BJ (cell line): Measurements from ENCODE around the gene MYO10. TPM values are rescaled to one million over a fixed set of nuclear protein-coding genes. Genes with fewer than 3 reads are reported as not detected.

Source experiments
- CTCF ChIA-PET: fragments of 350-600 bp; formaldehyde crosslinking; extraction: SDS; loops from one replicate; lab custom pipeline; 2021; ENCODE audit warnings: antibody characterized with exemption, inconsistent platforms; lab: Yijun Ruan, JAX
- POLR2A ChIA-PET: fragments of 300-600 bp; sonication (Branson Sonifier 250); formaldehyde crosslinking; extraction: SDS; loops from one replicate; lab custom pipeline; 2021; ENCODE audit warnings: antibody characterized with exemption; lab: Charles Lee
- DNase-seq: peaks from one replicate; pipeline ENCODE4 v3.0.0-alpha.2; 2011; ENCODE audit warnings: low read depth
- H3K27me3 ChIP-seq: 2 replicates; pipeline ENCODE4 v1.6.0; 2011; ENCODE audit warnings: low read length; ENCODE audit not compliant: control insufficient read depth, insufficient read depth
- H3K36me3 ChIP-seq: 2 replicates; pipeline ENCODE4 v1.5.1; 2011; ENCODE audit warnings: low read length; ENCODE audit not compliant: control insufficient read depth, insufficient read depth
- H3K4me3 ChIP-seq: 2 replicates; pipeline ENCODE4 v1.5.1; 2011; ENCODE audit warnings: low read depth, mild to moderate bottlenecking, control low read depth, low read length
- polyA plus RNA-seq: library from polyadenylated mRNA; depleted of rRNA; stranded (reverse); fragments of >200 nt; gene quantifications from 2 replicates; pipeline ENCODE4 v1.2.3, GENCODE V29; 2011
- TF ChIP-seq, protein P1 (sequence below): IDR thresholded peaks from 2 replicates; pipeline ENCODE4 v1.5.1; 2011; ENCODE audit warnings: low read depth, mild to moderate bottlenecking, control low read depth, inconsistent platforms, low read length, moderate library complexity; ENCODE audit not compliant: insufficient read depth

The MYO10 gene
- polyA plus RNA-seq, 1 experiment = 17.1 TPM

DNA sequence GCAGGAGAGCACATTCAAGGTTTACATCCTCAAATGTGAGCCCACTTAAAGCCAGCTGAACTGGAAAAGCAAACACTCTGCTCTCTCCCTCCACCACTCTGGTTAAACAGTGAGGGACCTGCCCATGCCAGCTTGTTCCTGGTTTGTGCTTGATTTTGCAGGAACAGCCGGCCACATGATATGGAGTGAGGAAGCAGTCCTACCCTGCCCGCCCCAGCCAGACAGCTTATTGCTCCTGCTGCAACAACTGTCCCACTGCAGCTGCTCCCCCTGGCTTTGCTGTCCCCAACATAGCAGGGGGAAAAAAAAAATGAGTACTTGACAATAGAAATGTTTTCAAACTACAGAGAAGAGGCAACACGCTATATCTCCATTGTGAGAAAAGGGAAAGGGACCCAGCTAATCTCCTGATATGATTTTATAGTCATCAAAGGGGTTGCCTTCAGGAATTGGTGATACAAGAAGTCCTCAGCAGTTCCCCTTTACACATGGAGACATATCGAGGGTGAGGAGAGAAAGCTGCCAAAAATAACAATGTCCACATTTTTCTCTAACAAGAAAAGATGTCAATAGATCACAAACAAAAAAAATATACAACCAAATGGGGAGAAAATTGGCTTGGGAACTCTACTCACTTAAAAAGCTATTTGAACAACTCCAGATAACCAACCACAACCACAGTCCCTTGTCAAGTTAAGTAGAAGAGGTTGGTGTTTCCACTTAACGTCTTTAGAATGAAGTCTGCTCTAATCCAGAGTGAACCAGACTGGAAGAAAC is 4.6 kb downstream of the MYO10 start:
- TF ChIP-seq, protein P1, sequence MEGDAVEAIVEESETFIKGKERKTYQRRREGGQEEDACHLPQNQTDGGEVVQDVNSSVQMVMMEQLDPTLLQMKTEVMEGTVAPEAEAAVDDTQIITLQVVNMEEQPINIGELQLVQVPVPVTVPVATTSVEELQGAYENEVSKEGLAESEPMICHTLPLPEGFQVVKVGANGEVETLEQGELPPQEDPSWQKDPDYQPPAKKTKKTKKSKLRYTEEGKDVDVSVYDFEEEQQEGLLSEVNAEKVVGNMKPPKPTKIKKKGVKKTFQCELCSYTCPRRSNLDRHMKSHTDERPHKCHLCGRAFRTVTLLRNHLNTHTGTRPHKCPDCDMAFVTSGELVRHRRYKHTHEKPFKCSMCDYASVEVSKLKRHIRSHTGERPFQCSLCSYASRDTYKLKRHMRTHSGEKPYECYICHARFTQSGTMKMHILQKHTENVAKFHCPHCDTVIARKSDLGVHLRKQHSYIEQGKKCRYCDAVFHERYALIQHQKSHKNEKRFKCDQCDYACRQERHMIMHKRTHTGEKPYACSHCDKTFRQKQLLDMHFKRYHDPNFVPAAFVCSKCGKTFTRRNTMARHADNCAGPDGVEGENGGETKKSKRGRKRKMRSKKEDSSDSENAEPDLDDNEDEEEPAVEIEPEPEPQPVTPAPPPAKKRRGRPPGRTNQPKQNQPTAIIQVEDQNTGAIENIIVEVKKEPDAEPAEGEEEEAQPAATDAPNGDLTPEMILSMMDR = no peak
- POLR2A ChIA-PET = no interaction called here
- peaks cover 1% of the 10 kb centered on the region; the same call in 1 of the 2 replicates for H3K36me3 ChIP-seq
- no peak overlapping the region for H3K4me3 ChIP-seq
- H3K27me3 ChIP-seq = no peaks in the 10 kb centered on the region
- no peak for DNase-seq
- CTCF ChIA-PET = interaction anchor here (0.5 to 5.5 kb wide), 11 partner anchors 9 to 273 kb away, joined by 3 to 93 read pairs (median 4); no protein-coding TSS in a partner anchor

DNA sequence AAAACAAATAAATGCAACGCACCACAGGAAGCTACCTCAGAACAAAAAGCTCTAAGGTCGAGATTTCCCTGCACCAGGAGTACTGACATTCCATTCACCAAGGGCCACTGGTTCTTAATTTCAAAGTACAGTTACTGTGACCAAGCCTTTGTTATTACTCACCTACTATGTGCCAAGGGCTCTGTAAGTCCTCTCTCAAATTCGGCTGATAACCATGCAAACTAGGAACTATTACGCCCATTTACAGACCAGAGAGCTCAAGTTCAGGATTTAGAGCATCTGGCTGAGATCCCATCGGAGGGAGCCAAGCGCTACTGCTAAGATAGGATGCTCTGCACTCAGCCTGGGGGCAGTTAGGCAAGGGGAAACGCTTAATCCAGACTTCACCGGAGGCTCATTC is 5.6 kb downstream of the MYO10 start:
- Histone ChIP-seq H3K27me3 (no peaks in the 10 kb centered on the region), H3K36me3 (peaks cover 1% of the 10 kb centered on the region; the same call in 1 of the 2 replicates), H3K4me3 (no peak overlapping the region)
- TF ChIP-seq, protein P1 = no peak
- CTCF ChIA-PET = interaction anchor here (1.0 to 5.5 kb wide), 5 partner anchors 60 to 274 kb away, joined by 3 to 93 read pairs (median 3); no protein-coding TSS in a partner anchor
- POLR2A ChIA-PET = interaction anchor here (0.6 kb wide), 1 partner anchor 308 kb away, joined by 3 read pairs; no protein-coding TSS in a partner anchor
- DNase-seq = no peak

DNA sequence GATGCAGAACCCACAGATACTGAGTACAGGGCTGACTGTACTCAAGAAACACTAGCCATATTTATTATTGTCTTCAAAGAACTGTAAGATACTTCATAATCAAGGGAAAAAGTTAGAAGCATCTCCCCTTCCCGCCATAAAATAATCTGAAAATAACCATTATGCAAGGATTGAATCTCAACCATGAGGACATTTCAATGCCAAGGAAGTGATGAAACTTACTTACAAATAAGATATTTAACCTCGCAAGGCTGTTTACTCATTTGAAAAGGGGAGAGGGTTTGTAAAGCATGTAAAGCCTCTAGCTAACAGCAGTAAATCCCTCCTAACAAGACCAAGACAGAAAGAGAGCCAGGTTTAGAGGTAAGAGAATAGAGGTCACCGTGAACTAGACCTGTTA is 6.3 kb downstream of the MYO10 start:
- peaks cover 1% of the 10 kb centered on the region; the same call in 1 of the 2 replicates for H3K36me3 ChIP-seq
- no peak overlapping the region for H3K4me3 ChIP-seq
- no peaks in the 10 kb centered on the region for H3K27me3 ChIP-seq
- no peak for DNase-seq
- TF ChIP-seq, protein P1 = no peak
- CTCF ChIA-PET = interaction anchor here (5.2 to 5.5 kb wide), 2 partner anchors 203 to 259 kb away, joined by 41 to 93 read pairs; no protein-coding TSS in a partner anchor
- POLR2A ChIA-PET = no interaction called here

DNA sequence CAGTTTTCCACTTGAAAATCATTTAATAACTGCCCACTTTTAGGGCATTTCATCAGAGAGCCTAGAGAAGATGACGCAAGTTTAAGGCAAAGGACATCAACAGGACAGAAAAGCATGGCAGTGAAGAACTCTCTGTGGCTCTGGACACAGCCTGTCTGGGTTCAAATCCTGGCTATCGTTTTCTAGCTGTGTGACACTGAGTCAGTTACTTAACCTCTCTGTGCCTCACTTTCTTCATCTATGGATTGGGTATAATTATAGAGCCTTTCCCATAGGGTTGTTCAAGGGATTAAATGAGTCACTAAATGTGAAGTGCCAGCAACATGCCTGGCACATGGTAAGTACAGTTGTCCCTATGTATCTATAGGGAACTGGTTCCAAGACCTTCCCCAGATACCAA is 6.7 kb downstream of the MYO10 start:
- DNase-seq = no peak
- H3K27me3 ChIP-seq = no peaks in the 10 kb centered on the region
- ChIA-PET CTCF (interaction anchor here (5.5 kb wide), 1 partner anchor 260 kb away, joined by 93 read pairs; no protein-coding TSS in a partner anchor), POLR2A (interaction anchor here (0.6 kb wide), 2 partner anchors 148 to 160 kb away, joined by 6 to 11 read pairs; no protein-coding TSS in a partner anchor)
- no peak overlapping the region for H3K4me3 ChIP-seq
- TF ChIP-seq, protein P1 = no peak
- H3K36me3 ChIP-seq = peaks cover 1% of the 10 kb centered on the region; the same call in 1 of the 2 replicates

DNA sequence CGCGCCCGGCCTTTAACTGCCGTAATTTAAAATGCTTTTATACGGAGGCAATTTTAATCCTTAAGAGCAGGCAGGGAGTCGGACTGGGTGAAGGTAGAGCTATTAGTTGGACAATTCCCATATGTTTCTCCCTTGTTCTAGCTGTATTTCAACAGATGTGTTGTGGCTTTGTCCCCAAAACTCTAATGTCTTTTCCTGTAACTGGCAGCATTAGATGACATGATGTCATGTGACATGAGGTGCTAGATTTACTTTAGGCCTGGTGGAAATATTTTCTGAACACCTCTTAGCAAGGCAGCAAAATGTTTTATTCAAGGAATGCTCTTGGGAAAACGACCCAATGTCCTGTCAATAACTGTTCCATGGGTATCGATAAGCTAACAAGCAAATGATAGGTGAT is 8.5 kb downstream of the MYO10 start:
- DNase-seq = no peak
- CTCF ChIA-PET = interaction anchor here (1.2 to 1.9 kb wide), 4 partner anchors 24 to 263 kb away, joined by 3 to 8 read pairs (median 4); no protein-coding TSS in a partner anchor
- TF ChIP-seq, protein P1 = no peak
- H3K36me3 ChIP-seq = peaks cover 1% of the 10 kb centered on the region; the same call in 1 of the 2 replicates
- POLR2A ChIA-PET = no interaction called here
- no peaks in the 10 kb centered on the region for H3K27me3 ChIP-seq
- no peak overlapping the region for H3K4me3 ChIP-seq
